Posterior cingulate gyrus (tissue), 11 donors: ENCODE measurements around the gene RANGAP1.
"Not testable (repeated sequence)": the region's sequence is repeated elsewhere in the genome, so short reads cannot be mapped to it uniquely, and the experiment has no call there.

Experiments used
- DNase-seq, 10 donors: peaks; one replicate each; pipeline versions ENCODE4 v3.0.0 to v3.0.0-alpha.2; 2020 to 2021; ENCODE audit warnings: mixed read lengths in 3 of 10
- intact Hi-C: fragments of 100-400 bp; cut with DNase I; formaldehyde crosslinking; loops from one replicate; pipeline ENCODE4 v1.15.1; 2023

The RANGAP1 gene

DNA sequence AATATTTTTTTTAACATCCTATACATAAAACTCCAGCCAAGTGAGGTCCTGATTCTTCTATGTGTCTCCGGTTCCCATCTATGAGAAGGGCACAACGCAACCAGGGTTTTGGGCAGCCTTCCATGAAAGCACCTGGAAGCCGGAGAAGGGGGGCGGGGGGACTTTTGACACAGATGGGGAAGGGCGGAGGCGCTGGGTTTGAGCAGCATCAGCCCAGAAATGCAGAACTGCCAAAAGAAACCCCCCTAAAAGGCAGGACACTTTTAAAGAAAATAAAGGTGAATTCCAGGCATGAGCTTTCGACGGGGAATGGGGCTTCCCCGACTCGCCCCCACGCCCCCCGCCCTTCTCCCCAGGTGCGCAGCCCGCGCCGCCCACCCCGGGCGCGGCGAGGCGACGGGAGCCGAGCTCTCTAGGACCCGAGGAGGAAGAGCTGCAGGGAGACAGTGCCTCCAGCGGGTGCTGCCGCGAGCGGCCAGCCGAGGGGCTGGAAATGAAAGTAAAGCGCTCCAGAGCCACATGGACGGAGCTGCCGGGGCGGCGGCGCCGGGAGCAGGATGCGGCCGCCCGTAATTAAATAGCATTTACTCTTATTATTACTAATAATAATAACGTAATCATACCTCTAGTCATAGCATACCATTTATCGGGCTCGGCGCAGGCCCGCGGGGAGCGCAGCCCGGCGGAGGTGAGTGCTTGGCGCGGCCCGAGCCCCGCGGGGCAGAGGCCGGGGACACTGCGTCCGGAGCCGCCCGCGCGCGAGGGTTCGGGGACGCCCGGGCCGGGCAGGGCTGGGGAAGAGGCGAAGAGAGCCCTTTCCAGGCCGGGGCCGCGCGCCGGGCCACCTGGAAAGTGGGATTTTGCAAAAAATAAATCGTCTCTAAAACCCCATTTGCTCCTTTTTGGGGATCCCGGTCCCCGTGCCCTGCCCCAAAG lies 15.4 kb upstream of the RANGAP1 start, which contains the start of gene ZC3H7B:
Gene ZC3H7B (plus strand): TSS at position 441 of the 936 bp plus-strand sequence. CDS start 19,136 bp downstream, outside the sequence.
- peak; percentile 67 to 98 (median 82) for DNase-seq
- intact Hi-C loops, result loop anchor here (10.0 kb wide), 1 partner anchor 63 kb away; no protein-coding TSS in a partner anchor

DNA sequence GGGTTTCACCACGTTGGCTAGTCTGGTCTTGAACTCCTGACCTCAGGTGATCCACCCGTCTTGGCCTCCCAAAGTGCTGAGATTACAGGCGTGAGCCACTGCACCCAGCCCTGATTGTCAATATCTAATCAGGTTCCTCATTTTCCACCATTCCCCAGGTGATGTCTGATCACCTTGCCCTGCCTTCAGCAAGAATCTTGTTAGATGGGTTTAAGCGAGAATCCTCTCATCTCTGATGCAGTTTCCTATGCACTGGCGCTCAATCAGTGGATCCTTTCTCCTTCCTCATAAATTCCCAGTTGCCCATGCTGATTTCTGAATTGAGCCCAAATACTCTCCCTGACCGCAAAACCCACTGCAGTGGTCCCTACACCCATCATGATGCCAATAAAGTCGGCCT lies 14.7 kb upstream of the RANGAP1 start:
- intact Hi-C loops, result loop anchor here (10.0 kb wide), 1 partner anchor 64 kb away; no protein-coding TSS in a partner anchor
- DNase-seq, result peak in 1 of 10 donors; percentile 35

DNA sequence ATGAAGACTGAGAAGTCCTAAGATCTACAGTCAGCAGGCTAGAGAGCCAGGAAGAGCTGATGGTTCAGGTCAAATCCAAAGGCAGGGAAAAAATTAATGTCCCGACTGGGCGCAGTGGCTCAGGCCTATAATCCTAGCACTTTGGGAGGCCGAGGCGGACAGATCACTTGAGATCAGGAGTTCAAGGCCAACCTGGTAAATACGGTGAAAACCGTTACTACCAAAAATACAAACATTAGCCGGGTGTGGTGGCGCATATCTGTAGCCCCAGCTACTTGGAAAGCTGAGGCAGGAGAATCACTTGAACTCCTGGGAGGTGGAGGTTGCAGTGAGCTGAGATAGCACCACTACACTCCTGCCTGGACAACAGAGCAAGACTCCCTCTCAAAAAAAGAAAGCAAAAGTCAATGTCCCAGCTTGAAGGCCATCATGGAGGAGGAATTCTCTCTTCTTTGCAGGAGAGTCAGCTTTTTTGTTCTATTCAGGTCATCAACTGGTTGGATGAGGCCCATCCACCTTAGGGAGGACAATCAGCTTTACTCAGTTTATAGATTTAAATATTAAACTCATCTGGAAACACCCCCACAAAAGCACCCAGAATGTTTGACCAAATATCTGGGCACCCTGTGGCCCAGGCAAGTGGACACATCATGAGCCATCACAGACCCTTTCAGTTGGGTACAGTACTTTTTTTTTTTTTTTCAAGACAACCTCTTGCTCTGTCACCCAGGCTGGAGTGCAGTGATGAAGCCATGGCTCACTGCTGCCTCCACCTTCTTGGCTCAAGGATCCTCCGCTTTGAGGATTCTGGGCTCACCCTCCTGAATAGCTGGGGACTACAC lies 11.1 kb upstream of the RANGAP1 start:
- intact Hi-C loops, result no loop called here
- peak in 2 of 10 donors; percentile 22 to 29 for DNase-seq

DNA sequence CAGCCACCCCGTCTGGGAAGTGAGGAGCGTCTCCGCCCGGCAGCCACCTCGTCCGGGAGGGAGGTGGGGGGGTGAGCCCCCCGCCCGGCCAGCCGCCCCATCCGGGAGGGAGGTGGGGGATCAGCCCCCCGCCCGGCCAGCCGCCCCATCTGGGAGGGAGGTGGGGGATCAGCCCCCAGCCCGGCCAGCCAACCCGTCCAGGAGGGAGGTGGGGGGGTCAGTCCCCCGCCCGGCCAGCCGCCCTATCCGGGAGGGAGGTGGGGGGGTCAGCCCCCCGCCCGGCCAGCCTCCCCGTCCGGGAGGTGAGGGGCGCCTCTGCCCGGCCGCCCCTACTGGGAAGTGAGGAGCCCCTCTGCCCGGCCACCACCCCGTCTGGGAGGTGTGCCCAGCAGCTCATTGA lies 8.8 kb upstream of the RANGAP1 start:
- intact Hi-C loops, result not testable (repeated sequence)
- peak in 1 of 10 donors; percentile 19 for DNase-seq

DNA sequence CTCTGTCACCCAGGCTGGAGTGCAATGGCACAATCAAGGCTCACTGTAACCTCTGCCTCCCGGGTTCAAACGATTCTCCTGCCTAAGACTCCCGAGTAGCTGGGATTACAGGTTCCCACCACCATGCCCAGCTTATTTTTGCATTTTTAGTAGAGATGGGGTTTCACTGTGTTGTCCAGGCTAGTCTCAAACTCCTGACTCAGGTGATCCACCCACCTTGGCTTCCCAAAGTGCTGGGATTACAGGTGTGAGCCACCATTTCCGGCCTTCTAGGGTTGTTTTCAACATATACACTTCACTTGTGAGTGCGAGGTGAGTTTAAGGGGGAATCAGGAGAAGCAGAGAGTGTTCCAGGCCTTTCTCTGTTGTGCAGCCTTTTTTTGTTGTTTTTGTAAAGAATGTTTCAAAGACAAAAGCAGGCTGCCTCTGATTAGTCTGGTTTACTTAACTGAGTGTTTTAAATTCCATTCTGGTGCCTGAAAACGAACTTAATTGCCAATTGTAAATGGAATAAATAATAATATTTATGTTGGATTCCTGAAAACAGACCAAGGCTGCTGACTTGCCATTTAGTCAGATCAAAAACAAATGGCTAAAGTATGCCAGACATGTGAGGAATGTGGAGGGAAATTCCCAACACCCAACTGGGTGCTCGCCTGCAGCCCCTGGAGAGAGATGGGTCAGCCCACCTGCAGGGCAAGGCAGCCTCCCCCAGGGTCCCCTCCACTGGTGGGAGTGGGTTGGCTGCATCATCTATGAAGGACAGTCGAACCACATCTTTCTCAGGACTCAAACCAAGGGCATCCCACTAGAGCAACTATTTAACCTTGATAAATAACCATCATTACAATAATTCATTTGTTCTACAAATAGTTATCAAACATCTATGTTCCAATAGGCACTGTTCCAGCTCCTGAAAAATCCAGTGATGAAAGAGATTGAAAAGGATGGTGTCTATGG lies 4.6 kb upstream of the RANGAP1 start:
- peak in 2 of 10 donors; percentile 1 to 14 for DNase-seq

DNA sequence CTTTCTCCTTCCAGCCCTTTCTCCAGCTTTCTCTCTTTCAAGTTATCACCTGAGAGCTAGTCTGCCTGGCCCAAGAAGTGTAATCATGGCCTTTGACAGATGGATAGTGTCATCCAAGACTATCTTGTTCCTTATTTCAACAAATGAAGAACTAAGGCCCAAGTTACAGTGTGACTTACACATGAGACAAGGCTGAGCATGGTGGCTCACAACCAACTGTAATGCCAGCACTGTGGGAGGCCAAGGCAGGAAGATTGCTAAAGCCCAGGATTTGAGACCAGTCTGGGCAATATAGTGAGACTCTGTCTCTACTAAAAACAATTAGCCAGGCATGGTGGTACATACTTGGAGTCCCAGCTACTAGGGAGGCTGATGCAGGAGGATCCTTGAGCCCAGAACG lies 3.7 kb upstream of the RANGAP1 start:
- intact Hi-C loops, result loop anchor here (5.0 kb wide), 1 partner anchor 197 kb away; the partner anchor contains the start of gene EP300
- peak in 2 of 10 donors; percentile 2 to 36 for DNase-seq

More for the DNA sequence above, 4.6 kb upstream of the RANGAP1 start:
- intact Hi-C loops, result no loop called here

DNA sequence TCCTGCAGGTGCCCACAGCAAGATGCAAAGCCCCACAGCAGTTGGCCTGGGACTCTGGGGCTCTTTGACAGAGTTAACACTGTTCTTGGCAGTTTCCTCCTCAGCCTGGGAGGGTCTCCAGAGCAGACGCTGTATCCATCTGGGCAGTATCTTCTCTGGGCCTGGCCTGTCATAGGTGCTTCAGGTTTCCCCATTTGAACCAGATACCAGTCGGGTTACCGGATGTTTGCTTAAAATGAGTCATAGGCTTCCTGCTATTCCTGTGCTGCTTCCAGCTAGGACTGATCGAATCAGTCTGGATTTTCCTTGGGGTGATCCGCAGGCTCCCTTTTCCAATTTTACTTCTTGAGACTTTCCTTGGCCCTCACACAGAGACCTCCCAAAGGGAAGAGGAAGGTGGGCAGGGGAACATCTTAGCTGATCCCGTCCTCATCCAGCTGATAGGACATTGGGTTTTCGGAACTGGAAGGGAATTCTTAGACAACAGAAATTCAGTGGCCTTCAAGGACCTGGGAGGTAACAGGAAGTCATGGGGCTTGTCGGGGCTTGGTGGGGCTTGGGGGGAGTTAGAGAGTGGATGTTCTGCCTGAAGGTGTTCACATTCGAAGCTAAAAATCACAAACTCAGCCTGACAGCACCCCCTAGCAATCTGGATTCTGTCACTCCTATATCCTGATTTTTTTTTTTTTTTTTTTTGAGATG lies 2.4 kb upstream of the RANGAP1 start:
- peak in 2 of 10 donors; percentile 29 to 52 for DNase-seq
- intact Hi-C loops, result loop anchor here (5.0 kb wide), 1 partner anchor 196 kb away; the partner anchor contains the start of gene EP300

DNA sequence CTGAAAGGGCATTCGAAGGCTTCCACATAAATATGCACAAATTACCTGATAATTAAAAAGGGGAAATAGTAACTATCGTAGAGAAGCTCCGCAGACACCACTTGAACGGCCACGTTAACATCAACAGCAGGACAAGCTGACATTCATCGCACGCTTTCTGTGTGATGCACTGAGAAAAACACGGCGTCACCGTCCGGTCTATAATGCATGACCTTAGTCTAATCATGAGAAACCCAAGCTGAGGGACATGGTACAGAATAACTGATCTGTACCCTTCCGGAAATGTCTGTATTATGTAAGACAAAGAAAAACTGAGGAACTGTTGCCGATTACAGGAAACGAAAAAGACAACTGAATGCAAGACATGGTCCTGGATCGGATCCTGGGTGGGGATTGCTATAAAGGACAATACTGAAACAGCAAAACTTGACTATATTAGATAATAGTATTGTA lies 678 bp upstream of the RANGAP1 start:
- intact Hi-C loops, result loop anchor here (5.0 kb wide), 1 partner anchor 194 kb away; the partner anchor contains the start of gene EP300

DNA sequence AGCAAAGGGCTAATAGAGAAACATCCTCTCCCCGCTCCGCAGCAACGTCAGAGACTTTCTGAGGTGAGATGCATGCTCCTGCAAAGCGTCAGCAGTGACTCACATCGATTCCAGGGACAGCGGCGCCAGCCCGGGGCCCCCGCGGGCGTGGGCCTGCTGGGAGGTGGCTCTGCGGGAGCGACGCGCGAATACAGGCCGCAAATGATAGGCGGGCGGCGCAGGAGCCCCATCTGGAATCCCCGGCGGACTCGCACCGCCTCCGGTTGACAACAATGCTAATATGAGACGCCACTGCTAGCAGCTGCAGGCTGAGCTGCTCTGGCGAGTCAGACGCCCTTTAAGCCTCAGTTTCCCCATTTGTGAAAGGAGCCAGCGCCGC lies 557 bp downstream of the RANGAP1 start:
- intact Hi-C loops, result loop anchor here (5.0 kb wide), 1 partner anchor 193 kb away; the partner anchor contains the start of gene EP300
- peak; percentile 46 to 96 (median 66) for DNase-seq

More for the DNA sequence above, 678 bp upstream of the RANGAP1 start:
- peak in 1 of 10 donors; percentile 61 for DNase-seq

DNA sequence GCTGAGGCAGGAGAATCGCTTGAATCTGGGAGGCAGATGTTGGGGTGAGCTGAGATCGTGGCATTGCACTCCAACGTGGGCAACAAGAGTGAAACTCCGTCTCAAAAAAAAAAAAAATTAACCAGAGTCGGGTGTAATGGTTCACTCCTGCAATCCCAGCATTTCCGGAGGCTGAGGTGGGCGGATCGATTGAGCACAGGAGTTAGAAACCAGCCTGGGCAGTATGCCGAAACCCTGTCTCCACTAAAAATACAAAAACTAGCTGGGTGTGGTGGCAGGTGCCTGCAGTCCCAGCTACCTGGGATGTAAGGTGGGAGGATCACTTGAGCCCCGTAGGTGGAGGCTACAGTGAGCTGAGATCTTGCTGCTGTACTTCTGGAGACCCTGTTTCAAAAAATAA lies 1.5 kb downstream of the RANGAP1 start:
- peak in 3 of 10 donors; percentile 40 to 74 (median 71) for DNase-seq
- intact Hi-C loops, result no loop called here

DNA sequence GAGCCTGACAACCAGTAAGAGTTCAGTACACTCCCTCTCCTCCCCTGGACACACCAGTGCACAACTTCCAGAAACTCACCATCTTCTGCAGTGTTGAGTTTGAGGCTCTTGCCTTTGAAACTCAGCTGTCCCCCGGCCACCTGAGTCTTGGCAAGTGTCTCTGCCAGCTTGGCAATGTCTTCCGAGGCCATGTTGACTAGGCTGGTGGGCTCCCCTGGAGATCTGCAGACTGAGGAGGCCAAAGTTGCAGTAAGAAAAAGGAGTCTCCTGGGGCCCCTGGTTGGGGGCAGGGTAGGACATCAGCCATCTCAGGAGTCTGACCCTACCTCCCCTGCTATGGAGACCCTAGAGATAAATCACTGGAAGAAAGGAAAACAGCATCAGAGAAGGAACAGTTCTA lies 5.1 kb downstream of the RANGAP1 start:
- intact Hi-C loops, result no loop called here
- DNase-seq, result peak in 1 of 10 donors; percentile 50

DNA sequence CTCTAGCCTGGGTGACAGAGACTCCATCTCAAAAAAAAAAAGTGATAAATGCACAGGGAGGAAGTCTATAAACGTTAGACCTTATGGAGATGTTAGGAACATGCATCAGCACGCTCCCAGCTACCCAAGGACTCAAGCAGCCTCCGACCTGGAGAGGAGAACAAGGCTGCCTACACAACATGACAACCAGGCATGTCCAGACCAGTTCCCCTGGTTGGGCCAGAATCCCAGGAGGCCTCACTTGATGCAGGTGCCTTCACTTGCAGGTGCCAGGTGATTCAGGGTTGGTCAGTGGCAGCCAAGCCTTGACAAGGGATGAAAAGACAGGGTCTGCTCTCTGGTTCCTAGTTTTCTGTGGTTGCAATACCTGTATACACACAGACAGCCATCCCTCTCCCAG lies 5.9 kb downstream of the RANGAP1 start:
- intact Hi-C loops, result no loop called here
- peak in 1 of 10 donors; percentile 49 for DNase-seq

DNA sequence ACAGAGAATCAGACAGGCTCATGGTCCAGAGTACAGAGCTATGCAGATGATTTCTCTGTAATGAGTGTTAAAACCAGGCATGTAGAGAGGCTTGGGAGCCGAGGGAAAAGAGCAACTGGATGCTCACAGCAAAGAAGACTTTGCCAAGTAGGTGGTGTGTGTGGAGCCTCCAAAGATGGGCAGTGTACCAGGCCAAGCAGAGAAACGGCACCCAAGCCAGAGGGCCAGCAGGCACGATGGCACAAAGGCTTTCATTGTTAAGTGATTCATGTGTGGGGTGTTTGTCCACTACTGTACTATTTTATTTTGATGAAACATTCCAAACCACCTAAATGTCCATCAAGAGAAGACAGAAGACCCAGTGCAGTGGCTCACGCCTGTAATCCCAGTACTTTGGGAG lies 11.1 kb downstream of the RANGAP1 start:
- intact Hi-C loops, result no loop called here
- DNase-seq, result peak in 8 of 10 donors; percentile 44 to 94 (median 71)

DNA sequence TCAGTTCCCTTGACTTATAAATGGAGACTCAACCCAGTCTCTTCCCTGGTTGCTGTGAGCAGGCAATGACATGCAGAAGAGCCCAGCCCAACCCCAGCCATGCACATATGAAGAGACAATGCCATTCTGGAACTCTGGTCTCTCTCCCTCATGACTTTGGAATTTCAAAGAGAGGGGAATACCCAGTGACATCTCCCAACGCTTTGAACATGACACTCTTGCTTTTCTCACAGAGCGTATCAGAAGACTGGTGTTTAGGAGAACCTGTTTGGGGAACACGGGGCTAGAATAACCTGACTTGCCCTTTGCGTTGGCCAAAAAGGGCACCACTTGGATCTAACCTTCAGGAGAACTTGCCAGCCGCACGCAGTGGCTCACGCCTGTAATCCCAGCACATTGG lies 12.9 kb downstream of the RANGAP1 start:
- no peak for DNase-seq
- intact Hi-C loops, result no loop called here

DNA sequence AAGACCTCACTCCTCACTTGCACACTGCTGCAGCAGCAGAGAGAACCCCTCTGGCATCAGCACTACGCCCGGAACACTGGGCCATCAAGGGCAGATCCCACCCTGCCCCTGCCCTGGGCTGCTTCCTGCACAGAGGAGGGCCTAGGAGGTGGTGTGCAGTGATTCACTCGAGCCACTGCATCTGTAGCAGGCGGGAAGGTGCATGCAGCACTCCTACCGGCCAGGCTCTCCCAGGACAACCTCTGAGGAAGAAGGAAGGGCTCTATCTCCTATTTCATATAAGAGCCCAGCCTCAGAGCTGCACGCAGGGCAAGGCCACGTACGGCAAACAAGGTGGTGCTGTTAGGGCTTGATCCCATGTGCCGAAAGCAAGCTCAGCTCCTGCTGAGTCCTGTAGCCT lies 14.2 kb downstream of the RANGAP1 start:
- intact Hi-C loops, result no loop called here
- peak in 1 of 10 donors; percentile 67 for DNase-seq

DNA sequence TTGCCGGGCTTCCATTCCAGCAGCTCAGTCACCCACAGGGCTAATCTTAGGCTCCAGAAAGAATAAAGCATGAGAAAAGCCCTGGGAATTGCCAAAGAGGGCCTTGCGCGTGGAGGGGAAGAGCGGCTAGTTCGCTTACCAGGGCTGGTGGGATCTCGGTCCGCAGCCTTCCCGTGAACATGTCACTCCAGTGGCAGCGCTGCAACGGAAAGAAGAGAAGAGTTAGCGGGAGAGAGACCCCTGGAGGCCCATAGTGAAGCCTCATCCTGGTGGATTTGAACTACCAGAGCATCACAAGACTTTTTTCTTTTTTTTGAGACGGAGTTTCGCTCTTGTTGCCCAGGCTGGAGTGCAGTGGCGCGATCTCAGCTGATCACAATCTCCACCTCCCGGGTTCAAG lies 18.0 kb downstream of the RANGAP1 start:
- intact Hi-C loops, result no loop called here

DNA sequence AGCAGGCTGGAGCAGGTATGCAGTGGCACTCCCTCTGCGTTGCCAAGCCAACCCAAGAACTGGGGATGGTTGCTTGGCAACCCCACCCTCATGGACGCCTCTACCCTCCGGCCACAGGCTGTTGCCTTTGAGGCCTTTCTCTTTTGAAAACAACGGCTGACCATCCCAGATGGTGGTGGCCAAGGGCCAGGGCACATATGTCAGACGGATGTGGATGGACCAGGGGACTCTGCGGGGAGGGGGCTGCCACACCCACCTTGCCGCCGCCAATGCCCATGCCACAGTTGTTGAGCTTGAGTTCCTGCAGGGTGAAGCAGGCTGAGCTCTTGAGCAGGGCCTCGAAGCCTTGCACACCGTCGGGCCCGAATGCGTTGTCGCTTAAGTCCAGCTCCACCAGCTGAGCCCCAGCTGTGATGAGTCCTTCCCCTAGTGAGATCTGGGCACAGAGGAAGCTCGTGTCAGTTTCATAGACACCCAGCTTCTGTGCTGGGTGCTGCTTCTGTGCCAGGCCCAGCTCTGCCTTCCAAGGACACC lies 21.5 kb downstream of the RANGAP1 start:
- intact Hi-C loops, result no loop called here
- peak; percentile 67 to 98 (median 83) for DNase-seq

More for the DNA sequence above, 18.0 kb downstream of the RANGAP1 start:
- no peak for DNase-seq

DNA sequence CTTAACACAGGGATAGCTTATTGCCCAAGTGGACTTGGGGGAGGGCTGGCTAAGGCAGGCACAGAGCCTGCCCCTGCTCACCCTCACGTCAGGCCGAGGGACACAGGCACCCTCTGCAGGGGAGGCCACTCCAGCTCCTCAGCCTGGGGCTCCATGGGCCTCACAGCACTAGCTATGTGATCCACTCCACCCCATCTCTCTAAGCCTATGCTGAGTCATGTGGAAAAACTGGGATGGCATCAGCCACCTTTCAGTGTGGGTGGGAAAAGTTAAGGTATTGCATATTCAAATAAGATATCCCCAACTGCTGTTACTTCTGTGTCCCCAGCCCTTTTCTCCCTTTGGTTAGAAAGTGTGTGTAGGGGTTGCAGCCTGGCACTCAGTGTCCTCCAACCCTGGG lies 22.3 kb downstream of the RANGAP1 start:
- DNase-seq, result no peak
- intact Hi-C loops, result no loop called here
